Uterus (tissue), 2 donors: Measurements from ENCODE around the gene AMY1A.
"Not testable (repeated sequence)": the region's sequence is repeated elsewhere in the genome, so short reads cannot be mapped to it uniquely, and the experiment has no call there.

Experiments used
- POLR2A ChIP-seq, 2 donors: fragments of 450-650 bp; IDR thresholded peaks; one replicate each; pipeline ENCODE4 v1.6.1; 2016; ENCODE audit warnings: antibody characterized with exemption in 2 of 2, mild to moderate bottlenecking in 1 of 2, moderate library complexity in 1 of 2
- TF ChIP-seq, protein P1 (sequence below), 4 experiments: fragments of 200-600 bp in 2 of 4; fragments of 450-650 bp in 2 of 4; sonication (generic) in 2 of 4; IDR thresholded peaks; one replicate each; pipeline ENCODE4 v1.5.1; 2016 to 2019; ENCODE audit warnings: antibody characterized with exemption in 4 of 4, mild to moderate bottlenecking in 2 of 4, moderate library complexity in 1 of 4

DNA sequence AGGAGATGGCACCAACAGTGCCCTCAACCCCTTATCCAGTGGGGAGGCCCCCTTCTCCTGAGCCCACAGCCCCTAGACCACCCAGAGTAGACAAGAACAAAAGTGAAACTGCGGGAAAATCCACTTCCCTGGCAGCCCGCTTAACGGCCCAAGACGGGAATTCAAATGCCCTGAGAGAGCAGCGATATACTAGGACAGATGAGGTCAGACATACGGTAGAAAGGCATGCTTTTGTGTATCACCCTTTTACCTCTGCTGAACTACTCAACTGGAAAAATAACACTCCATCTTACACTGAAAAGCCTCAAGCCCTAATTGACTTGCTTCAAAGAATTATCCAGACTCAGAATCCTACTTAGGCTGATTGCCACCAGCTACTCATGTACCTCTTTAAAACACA is 41.9 kb downstream of the AMY1A start:
- TF ChIP-seq, protein P1, sequence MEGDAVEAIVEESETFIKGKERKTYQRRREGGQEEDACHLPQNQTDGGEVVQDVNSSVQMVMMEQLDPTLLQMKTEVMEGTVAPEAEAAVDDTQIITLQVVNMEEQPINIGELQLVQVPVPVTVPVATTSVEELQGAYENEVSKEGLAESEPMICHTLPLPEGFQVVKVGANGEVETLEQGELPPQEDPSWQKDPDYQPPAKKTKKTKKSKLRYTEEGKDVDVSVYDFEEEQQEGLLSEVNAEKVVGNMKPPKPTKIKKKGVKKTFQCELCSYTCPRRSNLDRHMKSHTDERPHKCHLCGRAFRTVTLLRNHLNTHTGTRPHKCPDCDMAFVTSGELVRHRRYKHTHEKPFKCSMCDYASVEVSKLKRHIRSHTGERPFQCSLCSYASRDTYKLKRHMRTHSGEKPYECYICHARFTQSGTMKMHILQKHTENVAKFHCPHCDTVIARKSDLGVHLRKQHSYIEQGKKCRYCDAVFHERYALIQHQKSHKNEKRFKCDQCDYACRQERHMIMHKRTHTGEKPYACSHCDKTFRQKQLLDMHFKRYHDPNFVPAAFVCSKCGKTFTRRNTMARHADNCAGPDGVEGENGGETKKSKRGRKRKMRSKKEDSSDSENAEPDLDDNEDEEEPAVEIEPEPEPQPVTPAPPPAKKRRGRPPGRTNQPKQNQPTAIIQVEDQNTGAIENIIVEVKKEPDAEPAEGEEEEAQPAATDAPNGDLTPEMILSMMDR (IDR thresholded peaks at IDR 0.05): not testable (repeated sequence)
- TF ChIP-seq POLR2A (IDR thresholded peaks at IDR 0.05): not testable (repeated sequence)
